H1 (cell line): ENCODE data around the gene GPC6. TPM values are rescaled to one million over a fixed set of nuclear protein-coding genes. Genes with fewer than 3 reads are reported as not detected.

Source experiments
- CTCF ChIA-PET: fragments of 300-600 bp; sonication (Branson Sonifier 250); formaldehyde crosslinking; loops from one replicate; lab custom pipeline; 2021; ENCODE audit not compliant: partially characterized antibody; lab: Charles Lee
- POLR2A ChIA-PET: fragments of 300-600 bp; sonication (Branson Sonifier 250); formaldehyde crosslinking; loops from one replicate; lab custom pipeline; 2021; ENCODE audit warnings: inconsistent platforms; ENCODE audit not compliant: partially characterized antibody; lab: Charles Lee
- DNase-seq, 2 experiments: peaks; one replicate each; pipeline versions ENCODE4 v3.0.0 to v3.0.0-alpha.2; 2010 to 2022; ENCODE audit warnings: low spot score in 2 of 2, low read depth in 1 of 2, mixed read lengths in 1 of 2
- FAIRE-seq: peaks from 2 replicates; lab custom pipeline; 2011; peaks lifted over from hg19 to GRCh38; lab: Jason Lieb, UNC
- H2AFZ ChIP-seq: 2 replicates; pipeline ENCODE4 v1.8.1; 2012; ENCODE audit warnings: low read length, inconsistent platforms
- H2AK5ac ChIP-seq: 2 replicates; pipeline ENCODE4 v1.6.1; 2013; ENCODE audit warnings: low read depth, low read length
- H2BK120ac ChIP-seq: replicated peaks from 2 replicates; pipeline ENCODE3; 2013; ENCODE audit warnings: low read depth, low read length, inconsistent platforms
- H2BK12ac ChIP-seq: 2 replicates; pipeline ENCODE4 v1.6.1; 2013; ENCODE audit warnings: low read depth, low read length
- H2BK15ac ChIP-seq: 2 replicates; pipeline ENCODE4 v1.6.1; 2013; ENCODE audit warnings: low read length
- H2BK20ac ChIP-seq: 2 replicates; pipeline ENCODE4 v1.6.1; 2013; ENCODE audit warnings: low read length
- H2BK5ac ChIP-seq: 2 replicates; pipeline ENCODE4 v1.6.1; 2013; ENCODE audit warnings: low read depth, low read length
- H3K14ac ChIP-seq: 2 replicates; pipeline ENCODE4 v1.6.1; 2013; ENCODE audit warnings: inconsistent platforms; ENCODE audit not compliant: insufficient read length
- H3K18ac ChIP-seq: 2 replicates; pipeline ENCODE4 v1.6.1; 2013; ENCODE audit warnings: low read length; ENCODE audit errors: extremely low read depth
- H3K23ac ChIP-seq: 2 replicates; pipeline ENCODE4 v1.6.1; 2013; ENCODE audit warnings: inconsistent platforms; ENCODE audit not compliant: insufficient read length
- H3K23me2 ChIP-seq: 2 replicates; pipeline ENCODE4 v1.6.1; 2013; ENCODE audit warnings: low read depth, low read length
- H3K27ac ChIP-seq: 2 replicates; pipeline ENCODE4 v1.6.1; 2011; ENCODE audit warnings: low read depth, low read length, inconsistent platforms
- H3K27me3 ChIP-seq, 4 experiments: replicated peaks in 1 of 4; 1 replicate in 1 of 4; 2 replicates in 3 of 4; pipeline versions ENCODE4 v1.6.1 to v1.8.1; 2011 to 2013; ENCODE audit warnings: low read length in 3 of 4, mild to moderate bottlenecking in 3 of 4, inconsistent platforms in 2 of 4, mixed read lengths in 2 of 4, moderate library complexity in 1 of 4; ENCODE audit not compliant: control insufficient read depth in 3 of 4, insufficient read depth in 3 of 4; ENCODE audit errors: extremely low read depth in 1 of 4
- H3K36me3 ChIP-seq, 4 experiments: 2 replicates each; pipeline versions ENCODE4 v1.6.1 to v1.8.1; 2011 to 2013; ENCODE audit warnings: mild to moderate bottlenecking in 4 of 4, low read length in 3 of 4, moderate library complexity in 2 of 4, control low read depth in 1 of 4, inconsistent platforms in 1 of 4; ENCODE audit not compliant: insufficient read depth in 4 of 4, control insufficient read depth in 2 of 4
- H3K4ac ChIP-seq: replicated peaks from 2 replicates; pipeline ENCODE3; 2013; ENCODE audit warnings: low read length, low read depth, mixed read lengths, inconsistent platforms; ENCODE audit not compliant: insufficient read length
- H3K4me1 ChIP-seq, 4 experiments: replicated peaks in 1 of 4; 1 replicate in 1 of 4; 2 replicates in 3 of 4; pipeline versions ENCODE4 v1.6.1 to v1.8.1; 2011 to 2013; ENCODE audit warnings: low read length in 3 of 4, inconsistent platforms in 2 of 4, mixed read lengths in 1 of 4; ENCODE audit not compliant: insufficient read depth in 4 of 4, control insufficient read depth in 3 of 4
- H3K4me2 ChIP-seq, 2 experiments: 2 replicates each; pipeline versions ENCODE4 v1.6.1 to v1.8.1; 2011 to 2013; ENCODE audit warnings: low read depth in 2 of 2, low read length in 2 of 2, control low read depth in 1 of 2, inconsistent platforms in 1 of 2, mild to moderate bottlenecking in 1 of 2; ENCODE audit not compliant: insufficient read depth in 1 of 2
- H3K4me3 ChIP-seq, 4 experiments: fragments of 200-600, 300-600 bp in 1 of 4; sonication (generic), shearing (Covaris generic), sonication (Bioruptor Twin) in 1 of 4; 2 replicates each; pipeline versions ENCODE4 v1.5.1 to v1.8.1; 2011 to 2016; ENCODE audit warnings: low read length in 4 of 4, low read depth in 3 of 4, control low read depth in 2 of 4, inconsistent platforms in 2 of 4, mild to moderate bottlenecking in 2 of 4, mixed read lengths in 1 of 4, moderate library complexity in 1 of 4; ENCODE audit not compliant: insufficient read depth in 2 of 4; ENCODE audit errors: extremely low read depth in 1 of 4
- H3K56ac ChIP-seq: replicated peaks from 2 replicates; pipeline ENCODE3; 2013; ENCODE audit warnings: low read depth, mild to moderate bottlenecking, mixed read lengths, low read length, inconsistent platforms; ENCODE audit not compliant: insufficient read length
- H3K79me1 ChIP-seq: 2 replicates; pipeline ENCODE4 v1.6.1; 2013; ENCODE audit warnings: low read depth, low read length, control low read depth
- H3K79me2 ChIP-seq, 2 experiments: 2 replicates each; pipeline versions ENCODE4 v1.6.1 to v1.8.1; 2012 to 2013; ENCODE audit warnings: low read length in 2 of 2, mild to moderate bottlenecking in 2 of 2, inconsistent platforms in 1 of 2; ENCODE audit not compliant: insufficient read depth in 2 of 2, control insufficient read depth in 1 of 2
- H3K9ac ChIP-seq, 4 experiments: replicated peaks in 1 of 4; 1 replicate in 1 of 4; 2 replicates in 3 of 4; pipeline versions ENCODE4 v1.6.1 to v1.8.1; 2011 to 2013; ENCODE audit warnings: low read depth in 3 of 4, low read length in 3 of 4, control low read depth in 2 of 4, mild to moderate bottlenecking in 2 of 4, moderate library complexity in 2 of 4, inconsistent platforms in 1 of 4; ENCODE audit errors: extremely low read depth in 1 of 4
- H3K9me3 ChIP-seq, 2 experiments: 2 replicates each; pipeline versions ENCODE4 v1.6.1 to v1.8.1; 2012 to 2013; ENCODE audit warnings: mild to moderate bottlenecking in 2 of 2, moderate library complexity in 2 of 2, control low read depth in 1 of 2, inconsistent platforms in 1 of 2, low read depth in 1 of 2, low read length in 1 of 2, mixed read lengths in 1 of 2; ENCODE audit not compliant: insufficient read depth in 2 of 2
- H4K20me1 ChIP-seq, 2 experiments: replicated peaks in 1 of 2; 2 replicates each; pipeline versions ENCODE3 to v1.8.1; 2011 to 2013; ENCODE audit warnings: inconsistent platforms in 2 of 2, low read length in 2 of 2, mild to moderate bottlenecking in 1 of 2; ENCODE audit not compliant: insufficient read depth in 2 of 2, control insufficient read depth in 1 of 2
- H4K5ac ChIP-seq: 2 replicates; pipeline ENCODE4 v1.6.1; 2013; ENCODE audit warnings: low read length, low read depth, mixed read lengths, inconsistent platforms; ENCODE audit not compliant: insufficient read length
- H4K8ac ChIP-seq: 2 replicates; pipeline ENCODE4 v1.8.0; 2013; ENCODE audit warnings: mild to moderate bottlenecking, moderate library complexity, low read length, inconsistent platforms; ENCODE audit not compliant: insufficient read depth; ENCODE audit errors: extremely low read depth
- H4K91ac ChIP-seq: replicated peaks from 2 replicates; pipeline ENCODE3; 2013; ENCODE audit warnings: low read length, mixed read lengths, inconsistent platforms; ENCODE audit not compliant: insufficient read length
- ZNF274 ChIP-seq: IDR thresholded peaks from 2 replicates; pipeline ENCODE4 v1.7.0; 2012; ENCODE audit warnings: low read length, borderline replicate concordance; ENCODE audit errors: extremely low read depth
- WGBS, 2 experiments: shearing (Covaris generic) in 1 of 2; methylation state at CpG; one replicate each; pipeline versions ENCODE4 v1.1.6 to v1.1.7; 2013 to 2015; ENCODE audit warnings: low lambda C conversion rate in 2 of 2, mixed read lengths in 2 of 2, inconsistent platforms in 1 of 2, low coverage in 1 of 2, missing lambda C conversion rate in 1 of 2; ENCODE audit not compliant: insufficient replicate concordance in 2 of 2, insufficient coverage in 1 of 2, insufficient read length in 1 of 2; ENCODE audit errors: extremely low coverage in 1 of 2, missing lambda C conversion rate in 1 of 2; 5-methylcytosine and 5-hydroxymethylcytosine counted together
- polyA plus RNA-seq, 7 experiments: library from polyadenylated mRNA; depleted of rRNA in 3 of 7; stranded (reverse) in 5 of 7; unstranded in 2 of 7; fragments of >200 nt in 5 of 7; fragments of 200-250 nt in 2 of 7; gene quantifications; 1 replicate in 5 of 7; 2 replicates in 1 of 7; 4 replicates in 1 of 7; pipeline versions ENCODE4 v1.2.1 to v1.2.3, GENCODE V29; 2011 to 2013; ENCODE audit warnings: missing spikeins in 2 of 7, mixed read lengths in 2 of 7
- total RNA-seq: library from RNA; stranded (reverse); fragmentation: NEBNext Ultra II Directional; extraction: Animal tissue kit (Norgen Biotek cat#: 25700); gene quantifications from 2 replicates; pipeline ENCODE4 v1.2.1, GENCODE V29; 2021

GPC6 gene
- total and polyA plus RNA-seq, 2 of the 8 experiments (the other 6 are each of a cell fraction or from before 2014, with no cell fraction given): 5.4 to 12.0 TPM

DNA sequence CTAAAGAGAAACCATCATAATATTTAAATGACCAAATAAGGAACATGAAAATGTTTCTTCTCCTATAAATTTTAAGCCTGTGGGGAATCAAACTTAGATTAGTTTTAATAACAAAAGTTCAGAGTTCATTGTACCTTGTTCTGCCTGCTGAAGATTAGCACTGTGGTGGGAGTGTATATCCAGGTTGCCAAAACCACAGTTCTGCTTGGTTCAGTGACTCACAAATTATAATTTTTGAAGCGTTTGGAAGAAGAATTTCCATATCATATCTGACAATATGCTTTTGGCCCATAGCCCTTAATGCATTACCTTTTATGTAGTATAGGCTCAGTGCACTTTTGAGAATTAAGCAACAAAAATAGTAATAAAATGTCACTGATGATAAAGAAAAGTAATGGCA is 545.2 kb downstream of the GPC6 start:
- H4K20me1 ChIP-seq: no peaks in the 10 kb centered on the region
- H2BK120ac ChIP-seq: no peak overlapping the region
- no peaks in the 10 kb centered on the region for H3K9me3 ChIP-seq
- no peak overlapping the region for H3K4ac ChIP-seq
- H3K23ac ChIP-seq: no peak overlapping the region
- ChIA-PET CTCF (no interaction called here), POLR2A (no interaction called here)
- no peak for TF ChIP-seq ZNF274
- no peak overlapping the region for H3K4me2 ChIP-seq
- no peak overlapping the region for H3K56ac ChIP-seq
- no peak overlapping the region for H4K8ac ChIP-seq
- no peaks in the 10 kb centered on the region for H3K36me3 ChIP-seq
- H3K4me3 ChIP-seq: no peak overlapping the region
- H3K4me1 ChIP-seq: peaks cover 0 to 5% (median 0%) of the 10 kb centered on the region in 4 experiments; a peak in 1 of 7 replicates
- WGBS, 2 experiments: 86% methylated on average over 1 of the region's 1 CpG; no CpG with 5 or more reads in 1 of the 2 experiments
- no peak overlapping the region for H2BK15ac ChIP-seq
- H3K79me1 ChIP-seq: no peaks in the 10 kb centered on the region
- no peak overlapping the region for H2AK5ac ChIP-seq
- H2BK5ac ChIP-seq: no peak overlapping the region
- no peak overlapping the region for H3K14ac ChIP-seq
- no peak for DNase-seq
- no peaks in the 10 kb centered on the region for H3K23me2 ChIP-seq
- no peak overlapping the region for H4K5ac ChIP-seq
- H3K27me3 ChIP-seq: no peaks in the 10 kb centered on the region
- no peaks in the 10 kb centered on the region for H3K79me2 ChIP-seq
- H2AFZ ChIP-seq: no peak overlapping the region
- H2BK20ac ChIP-seq: no peak overlapping the region
- FAIRE-seq: no peak
- no peak overlapping the region for H4K91ac ChIP-seq
- no peak overlapping the region for H2BK12ac ChIP-seq
- H3K27ac ChIP-seq: no peak overlapping the region
- H3K9ac ChIP-seq: no peak overlapping the region
- H3K18ac ChIP-seq: no peak overlapping the region
